HG03520 (cell line): ENCODE measurements around the gene F11R.
A peak's percentile ranks its signal among the peaks of the same experiment; 100 is the strongest.
"Not testable (repeated sequence)": the region's sequence is repeated elsewhere in the genome, so short reads cannot be mapped to it uniquely, and the experiment has no call there.

Experiments used
- ATAC-seq: cut with Tn5 transposase; IDR thresholded peaks from one replicate; pipeline ENCODE4 v1.9.1; 2021; ENCODE audit warnings: mild to moderate bottlenecking, moderate library complexity; ENCODE audit not compliant: unreplicated experiment

The F11R gene

DNA sequence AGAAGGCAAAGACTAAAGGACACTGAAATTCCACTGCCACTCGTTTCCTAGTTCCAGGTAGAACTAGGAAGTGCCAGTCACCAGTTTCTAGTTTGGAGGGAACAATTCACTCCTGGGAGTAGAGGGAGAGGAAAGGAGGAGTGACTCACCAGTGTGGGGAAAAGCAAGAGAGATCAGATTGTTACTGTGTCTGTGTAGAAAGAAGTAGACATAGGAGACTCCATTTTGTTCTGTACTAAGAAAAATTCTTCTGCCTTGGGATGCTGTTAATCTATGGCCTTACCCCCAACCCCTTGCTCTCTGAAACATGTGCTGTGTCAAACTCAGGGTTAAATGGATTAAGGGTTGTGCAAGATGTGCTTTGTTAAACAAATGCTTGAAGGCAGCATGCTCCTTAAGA, 4.3 kb downstream of the F11R start:
- ATAC-seq: not testable (repeated sequence)

GRCh38 chr1:161013488-161014230, 7.3 kb downstream of the F11R start:
- peak; percentile 86 for ATAC-seq

DNA sequence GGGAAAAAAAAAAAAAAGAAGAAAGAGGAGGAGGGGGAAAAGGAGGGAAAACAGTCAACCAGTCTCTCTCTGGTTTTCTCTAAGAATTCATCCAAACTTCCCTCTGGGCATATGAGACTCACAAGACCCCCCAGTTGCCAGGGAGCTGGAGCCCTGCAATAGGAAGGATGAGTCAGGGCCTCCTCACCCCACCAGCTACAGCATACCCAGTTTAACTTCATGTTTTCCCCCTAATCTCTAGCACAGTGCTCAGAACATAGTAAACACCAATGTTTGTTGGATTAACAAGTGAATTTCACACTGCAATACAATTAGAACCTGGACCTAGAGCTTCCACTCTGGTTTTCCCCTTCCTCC, 7.8 kb downstream of the F11R start:
- peak; percentile 19 for ATAC-seq

DNA sequence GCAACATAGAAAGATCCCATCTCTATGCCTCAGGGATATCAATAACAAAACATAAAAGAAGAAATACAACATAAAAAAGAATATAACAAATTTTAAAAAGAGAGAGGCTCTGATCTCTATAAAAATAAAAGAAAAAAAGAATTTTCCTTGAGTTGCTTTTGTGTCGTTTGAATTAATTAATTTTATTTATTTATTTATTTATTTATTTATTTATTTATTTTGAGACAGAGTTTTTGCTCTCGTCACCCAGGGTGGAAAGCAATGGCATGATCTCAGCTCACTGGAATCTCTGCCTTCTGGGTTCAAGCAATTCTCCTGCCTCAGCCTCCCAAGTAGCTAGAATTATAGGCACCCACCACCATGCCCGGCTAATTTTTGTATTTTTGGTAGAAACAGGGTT, 8.5 kb downstream of the F11R start:
- no peak for ATAC-seq

- ATAC-seq: no peak
These were observed 11.2 kb downstream of the F11R start for GRCh38 chr1:161009602-161010211.

GRCh38 chr1:161008869-161009510, 12.0 kb downstream of the F11R start:
- no peak for ATAC-seq

DNA sequence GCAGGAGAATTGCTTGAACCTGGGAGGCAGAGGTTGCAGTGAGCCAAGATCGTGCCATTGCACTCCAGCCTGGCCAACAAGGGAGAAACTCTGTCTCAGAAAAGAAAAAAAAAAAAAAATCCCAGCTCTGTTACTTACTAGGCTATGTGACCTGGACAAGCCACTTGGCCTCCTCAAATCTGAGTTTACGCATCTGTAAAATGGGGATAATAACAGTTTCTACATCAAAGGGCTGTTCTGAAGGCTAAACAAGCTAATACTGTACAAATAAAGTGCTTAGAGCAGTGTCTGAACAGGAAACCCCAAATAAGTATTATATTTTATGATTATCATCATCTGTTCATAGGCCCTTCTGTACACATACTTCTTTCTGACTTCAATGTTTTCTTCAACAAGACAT, 13.6 kb downstream of the F11R start:
- no peak for ATAC-seq

DNA sequence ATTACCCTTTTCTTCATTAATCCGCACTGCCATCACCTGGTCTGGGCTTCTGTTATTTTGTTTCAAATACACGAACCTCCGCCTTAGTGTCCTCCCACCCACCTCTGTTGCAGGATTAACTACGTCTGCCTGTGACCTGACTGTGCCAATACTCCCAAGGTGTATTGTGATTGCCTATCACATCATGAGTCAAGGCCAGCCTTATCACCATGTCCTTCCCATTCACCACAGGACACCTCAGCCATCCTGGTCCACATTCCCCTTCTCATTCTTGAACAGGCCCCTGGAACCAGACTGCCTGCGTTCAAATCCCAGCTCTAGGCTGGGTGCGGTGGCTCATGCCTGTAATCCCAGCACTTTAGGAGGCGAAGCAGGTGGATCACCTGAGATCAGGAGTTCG, 14.4 kb downstream of the F11R start:
- ATAC-seq: no peak

DNA sequence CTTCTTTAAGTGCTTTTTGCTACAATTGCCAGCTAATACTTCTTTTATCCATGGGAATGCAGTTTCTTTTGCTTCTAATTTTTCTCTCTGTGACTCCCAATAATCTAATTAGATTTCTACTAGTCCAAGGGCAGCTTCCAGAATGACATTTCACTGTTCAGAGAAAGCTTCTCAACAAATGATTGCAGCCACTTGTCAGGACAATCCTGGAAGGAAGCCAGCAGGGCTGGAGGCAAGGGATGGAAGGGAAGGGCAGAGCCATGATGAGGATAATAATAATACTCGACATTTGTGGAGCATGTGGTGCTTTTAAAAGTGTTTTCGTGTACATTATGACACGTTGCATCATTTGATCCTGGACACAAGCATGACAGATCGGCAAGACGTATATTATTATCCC, 19.4 kb downstream of the F11R start:
- ATAC-seq: no peak

- ATAC-seq: no peak
These were observed 20.0 kb downstream of the F11R start for GRCh38 chr1:161000736-161001480.

DNA sequence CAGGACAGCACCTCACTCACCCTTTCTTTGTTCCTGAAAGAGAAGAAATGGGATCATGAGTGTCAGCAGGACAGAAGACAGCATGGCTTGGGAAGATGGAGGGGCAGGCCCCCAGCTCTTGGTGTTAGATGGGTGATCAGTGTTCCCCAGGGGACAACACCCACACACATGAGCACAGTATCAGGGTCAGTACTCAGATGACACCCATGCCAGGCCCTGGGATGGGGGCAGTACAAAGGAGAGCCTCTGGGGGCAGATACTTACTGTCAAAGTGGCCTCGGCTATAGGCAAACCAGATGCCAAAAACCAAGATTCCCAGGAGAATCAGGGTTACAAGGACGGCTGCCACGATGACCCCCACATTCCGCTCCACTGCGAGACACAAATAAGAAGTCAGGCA, 21.6 kb downstream of the F11R start:
- ATAC-seq: no peak

DNA sequence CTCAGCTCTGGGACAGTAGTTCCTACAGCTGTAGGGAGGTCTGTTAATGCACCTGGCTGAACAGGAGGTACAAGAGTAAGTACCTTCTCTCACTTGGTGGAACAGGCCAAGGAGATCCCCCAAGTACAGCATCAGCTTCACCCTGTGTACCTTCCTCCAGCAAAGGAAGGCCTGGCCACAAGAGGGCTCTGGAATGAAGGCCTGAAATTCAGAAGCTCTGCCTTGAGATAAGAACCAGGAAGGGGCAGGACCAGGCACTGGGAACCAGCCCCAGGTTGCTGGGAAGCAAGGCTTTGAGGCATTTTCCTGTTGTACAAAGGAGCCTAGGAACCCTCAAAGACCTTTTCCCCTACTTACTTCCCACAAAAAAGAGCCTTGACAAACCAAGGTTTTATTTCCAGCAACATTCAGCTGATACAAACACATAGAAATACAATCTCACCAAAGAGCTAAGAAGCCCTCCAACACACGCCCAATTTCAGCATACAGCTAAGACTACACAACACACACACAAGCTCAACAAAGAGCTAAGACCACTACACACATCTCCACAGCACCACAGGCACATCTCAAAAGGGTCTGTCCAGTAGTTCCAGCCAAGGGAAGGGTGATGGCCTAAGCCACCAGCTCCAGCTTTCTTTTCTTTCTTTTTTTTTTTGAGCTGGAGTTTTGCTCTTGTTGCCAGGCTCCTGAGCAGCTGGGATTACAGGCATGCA, 23.5 kb downstream of the F11R start:
- ATAC-seq: no peak

DNA sequence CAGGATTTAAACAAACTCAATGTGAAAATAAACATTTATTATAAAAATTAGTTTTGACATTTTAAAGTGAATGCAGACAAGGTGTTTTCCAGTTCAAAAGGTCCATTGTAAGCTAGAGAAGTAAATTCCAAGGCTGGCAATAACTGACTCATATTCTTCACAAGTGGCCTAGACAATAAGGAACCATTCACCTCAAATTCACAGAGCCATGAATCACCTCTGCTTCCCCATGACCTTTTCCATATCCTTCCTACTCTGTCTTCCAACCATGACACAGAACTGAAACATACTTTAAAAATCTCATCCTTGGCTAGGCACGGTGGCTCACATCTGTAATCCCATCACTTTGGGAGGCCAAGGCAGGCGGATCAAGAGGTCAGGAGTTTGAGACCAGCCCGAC, 24.8 kb downstream of the F11R start:
- no peak for ATAC-seq

DNA sequence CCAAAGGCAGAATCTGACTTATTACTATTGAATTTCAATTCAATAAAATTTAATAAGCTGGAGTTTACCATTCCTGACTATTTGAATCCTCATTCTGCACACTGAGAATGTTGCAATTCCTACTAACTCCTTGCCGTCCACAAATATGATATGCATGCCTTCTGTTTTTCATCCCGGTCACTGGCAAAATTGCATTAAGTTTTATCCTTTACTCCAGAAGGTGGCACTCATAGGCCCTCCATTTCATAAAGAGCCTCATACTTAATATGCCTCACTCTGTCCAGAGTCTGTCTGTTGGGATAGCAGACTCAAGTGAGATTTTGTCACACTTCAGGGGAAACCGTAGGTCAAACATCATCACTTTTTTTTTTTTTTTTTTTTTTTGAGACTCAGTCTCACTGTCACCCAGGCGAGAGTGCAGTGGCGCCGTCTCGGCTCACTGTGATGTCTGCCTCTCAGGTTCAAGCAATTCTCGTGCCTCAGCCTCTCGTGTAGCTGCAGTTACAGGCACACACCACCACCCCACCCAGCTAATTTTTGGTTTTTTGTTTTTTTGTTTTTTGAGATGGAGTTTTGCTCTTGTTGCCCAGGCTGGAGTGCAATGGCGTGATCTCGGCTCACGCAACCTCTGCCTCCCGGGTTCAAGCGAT, 27.3 kb downstream of the F11R start:
- ATAC-seq: no peak

DNA sequence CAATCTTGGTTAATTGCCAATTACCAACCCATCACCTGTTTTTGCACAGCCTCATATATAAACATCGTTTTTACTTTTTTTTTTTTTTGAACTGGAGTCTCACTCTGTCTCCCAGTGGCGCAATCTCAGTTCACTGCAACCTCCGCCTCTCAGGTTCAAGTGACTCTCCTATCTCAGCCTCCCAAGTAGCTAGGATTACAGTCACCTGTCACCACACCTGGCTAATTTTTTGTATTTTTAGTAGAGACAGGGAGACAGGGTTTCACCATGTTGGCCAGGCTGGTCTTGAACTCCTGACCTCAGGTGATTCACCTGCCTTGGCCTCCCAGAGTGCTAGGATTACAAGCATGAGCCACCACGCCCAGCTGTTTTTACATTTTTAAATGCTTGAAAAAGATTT, 28.9 kb downstream of the F11R start:
- not testable (repeated sequence) for ATAC-seq

DNA sequence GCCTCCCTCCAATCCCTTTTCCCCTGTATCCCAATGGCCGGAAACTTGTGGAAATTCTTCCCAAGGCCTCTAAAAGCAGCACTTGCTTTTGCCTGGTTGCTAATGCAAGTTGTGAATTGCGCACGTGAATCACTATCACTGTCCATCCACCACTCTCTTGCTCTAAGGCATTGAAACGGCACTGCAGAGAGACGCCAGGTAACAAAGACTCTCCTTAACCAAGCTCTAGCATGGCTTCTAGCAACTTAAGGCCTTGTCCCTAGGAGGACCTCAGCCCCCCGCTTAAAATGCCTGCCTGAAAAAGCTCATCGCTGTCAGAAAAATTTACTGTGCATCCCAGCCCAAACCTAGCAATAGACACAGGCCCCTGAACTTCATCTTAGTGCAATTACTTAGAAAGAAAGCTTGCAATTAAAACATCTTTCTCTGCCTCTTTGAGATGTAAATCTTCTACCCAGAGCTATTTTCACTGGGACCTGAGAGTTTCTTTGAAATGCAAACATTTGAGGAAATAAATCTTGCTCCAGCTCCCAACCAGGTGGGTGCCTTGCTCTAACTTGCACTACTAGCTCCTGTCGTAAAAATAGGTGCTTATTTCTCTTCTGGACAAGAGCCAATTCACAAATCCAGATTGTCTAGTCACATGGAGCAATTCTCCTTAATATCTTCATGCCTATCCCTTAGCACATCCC, 33.4 kb downstream of the F11R start:
- no peak for ATAC-seq

DNA sequence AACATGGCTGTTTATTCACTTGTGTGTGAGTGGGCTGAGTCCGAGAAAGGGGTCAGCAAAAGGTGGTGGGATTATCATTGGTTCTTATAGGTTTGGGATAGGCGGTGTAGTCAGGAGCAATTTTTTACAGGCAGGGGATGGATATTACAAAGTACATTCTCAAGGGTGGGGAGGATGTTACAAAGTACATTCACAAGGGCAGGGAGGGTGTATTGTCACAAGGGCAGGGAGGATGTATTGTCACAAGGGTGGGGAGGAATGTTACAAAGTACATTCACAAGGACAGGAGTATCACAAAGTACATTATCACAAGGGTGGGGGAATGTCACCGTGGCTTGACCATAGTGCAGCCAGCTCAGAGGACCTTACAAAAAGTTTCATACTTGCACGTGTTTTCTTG, 35.2 kb downstream of the F11R start:
- no peak for ATAC-seq

GRCh38 chr1:160981584-160982411, 39.2 kb downstream of the F11R start:
- ATAC-seq: no peak

GRCh38 chr1:160979286-160979685, 41.7 kb downstream of the F11R start:
- no peak for ATAC-seq
